GM12875 (cell line): ENCODE results near the gene DOCK11.
"Not testable (repeated sequence)": the region's sequence is repeated elsewhere in the genome, so short reads cannot be mapped to it uniquely, and the experiment has no call there.

Experiments used
- H3K4me3 ChIP-seq: one replicate; pipeline ENCODE4 v1.5.1; 2011; ENCODE audit warnings: low read depth, low read length, control low read depth
- CTCF ChIP-seq: IDR thresholded peaks from 2 replicates; pipeline ENCODE4 v1.5.1; 2011; ENCODE audit warnings: low read depth, mild to moderate bottlenecking, control low read depth, inconsistent platforms, low read length, moderate library complexity, borderline replicate concordance; ENCODE audit not compliant: insufficient read depth

The DOCK11 gene

GRCh38 chrX:118474586-118474985 lies 21.0 kb upstream of the DOCK11 start:
- H3K4me3 ChIP-seq, result no peak overlapping the region
- TF ChIP-seq CTCF, result no peak

- TF ChIP-seq CTCF, result no peak
- H3K4me3 ChIP-seq, result no peak overlapping the region
Measured at GRCh38 chrX:118475903-118476302, 19.7 kb upstream of the DOCK11 start.

- H3K4me3 ChIP-seq, result no peak overlapping the region
- TF ChIP-seq CTCF, result no peak
Measured at GRCh38 chrX:118480172-118480571, 15.4 kb upstream of the DOCK11 start.

GRCh38 chrX:118482384-118482783 lies 13.2 kb upstream of the DOCK11 start:
- not testable (repeated sequence) for H3K4me3 ChIP-seq

GRCh38 chrX:118484216-118484903 lies 11.3 kb upstream of the DOCK11 start:
- TF ChIP-seq CTCF, result no peak
- H3K4me3 ChIP-seq, result no peak overlapping the region

GRCh38 chrX:118486693-118487092 lies 8.9 kb upstream of the DOCK11 start:
- H3K4me3 ChIP-seq, result not testable (repeated sequence)

GRCh38 chrX:118493016-118493415 lies 2.6 kb upstream of the DOCK11 start:
- no peak for TF ChIP-seq CTCF
- H3K4me3 ChIP-seq, result no peak overlapping the region

- TF ChIP-seq CTCF, result no peak
- H3K4me3 ChIP-seq, result no peak overlapping the region
Measured at GRCh38 chrX:118493653-118494297, 1.8 kb upstream of the DOCK11 start.
